Large intestine (tissue), 3 donors: Measurements from ENCODE around the gene FAHD1. TPM values are rescaled to one million over a fixed set of nuclear protein-coding genes. Genes with fewer than 3 reads are reported as not detected.
A peak's percentile ranks its signal among the peaks of the same experiment; 100 is the strongest.

Experiments used
- DNase-seq, 2 donors: peaks; one replicate each; pipeline versions ENCODE4 v3.0.0 to v3.0.0-alpha.2; 2013
- H3K27ac ChIP-seq: one replicate; pipeline ENCODE4 v1.5.1; 2013; ENCODE audit warnings: low read length
- H3K27me3 ChIP-seq: 2 replicates; pipeline ENCODE4 v1.6.1; 2013; ENCODE audit warnings: low read length; ENCODE audit not compliant: control insufficient read depth, insufficient read depth
- H3K36me3 ChIP-seq: 2 replicates; pipeline ENCODE4 v1.6.1; 2013; ENCODE audit warnings: low read length; ENCODE audit not compliant: control insufficient read depth, insufficient read depth
- H3K4me1 ChIP-seq: one replicate; pipeline ENCODE4 v1.6.1; 2013; ENCODE audit warnings: low read length; ENCODE audit not compliant: control insufficient read depth, insufficient read depth
- H3K4me3 ChIP-seq: one replicate; pipeline ENCODE4 v1.5.1; 2013; ENCODE audit warnings: low read length
- H3K9me3 ChIP-seq: one replicate; pipeline ENCODE4 v1.6.1; 2013; ENCODE audit warnings: mild to moderate bottlenecking, low read depth, low read length, moderate library complexity; ENCODE audit not compliant: control insufficient read depth
- WGBS: methylation state at CpG from one replicate; pipeline ENCODE4 v1.1.5; 2013; ENCODE audit warnings: low lambda C conversion rate; ENCODE audit not compliant: insufficient coverage; 5-methylcytosine and 5-hydroxymethylcytosine counted together
- polyA plus RNA-seq: library from polyadenylated mRNA; unstranded; fragments of 120-200 nt; gene quantifications from one replicate; pipeline ENCODE4 v1.2.1, GENCODE V29; 2013

Gene FAHD1
- polyA plus RNA-seq, 1 donor = 49.6 TPM

- H3K27me3 ChIP-seq = no peaks in the 10 kb centered on the region
- DNase-seq = peak; percentile 60 to 87
- H3K36me3 ChIP-seq = peaks cover 16% of the 10 kb centered on the region
- no CpG with 5 or more reads among the region's 96 CpGs for WGBS
- H3K9me3 ChIP-seq = no peaks in the 10 kb centered on the region
- peak overlapping the region; percentile 53 for H3K27ac ChIP-seq
- H3K4me1 ChIP-seq = peaks cover 16% of the 10 kb centered on the region
- H3K4me3 ChIP-seq = peak overlapping the region; percentile 42
Observed at GRCh38 chr16:1825864-1826690, 929 bp upstream of the FAHD1 start.

- H3K4me1 ChIP-seq = peaks cover 34% of the 10 kb centered on the region
- no peaks in the 10 kb centered on the region for H3K27me3 ChIP-seq
- no peaks in the 10 kb centered on the region for H3K36me3 ChIP-seq
- peak overlapping the region; percentile 95 for H3K4me3 ChIP-seq
- peak overlapping the region; percentile 92 for H3K27ac ChIP-seq
- WGBS = no CpG with 5 or more reads among the region's 11 CpGs
- DNase-seq = peak; percentile 79 to 90
- H3K9me3 ChIP-seq = no peaks in the 10 kb centered on the region
Observed at GRCh38 chr16:1828645-1829410, 1.8 kb downstream of the FAHD1 start.

- no peaks in the 10 kb centered on the region for H3K27me3 ChIP-seq
- no peaks in the 10 kb centered on the region for H3K9me3 ChIP-seq
- H3K4me3 ChIP-seq = peak overlapping the region; percentile 95
- H3K36me3 ChIP-seq = no peaks in the 10 kb centered on the region
- 40% methylated on average over 2 of the region's 3 CpGs for WGBS
- peak overlapping the region; percentile 92 for H3K27ac ChIP-seq
- DNase-seq = peak; percentile 92 to 98
- peaks cover 27% of the 10 kb centered on the region for H3K4me1 ChIP-seq
Observed at GRCh38 chr16:1830213-1830612, 3.2 kb downstream of the FAHD1 start.

- 72% methylated on average over 2 of the region's 19 CpGs for WGBS
- H3K9me3 ChIP-seq = no peaks in the 10 kb centered on the region
- no peaks in the 10 kb centered on the region for H3K27me3 ChIP-seq
- no peak overlapping the region for H3K4me3 ChIP-seq
- peak; percentile 44 to 71 for DNase-seq
- peak overlapping the region; percentile 84 for H3K27ac ChIP-seq
- H3K4me1 ChIP-seq = peaks cover 23% of the 10 kb centered on the region
- H3K36me3 ChIP-seq = no peaks in the 10 kb centered on the region
Observed at GRCh38 chr16:1831186-1832075, 4.4 kb downstream of the FAHD1 start.

- no peak overlapping the region for H3K4me3 ChIP-seq
- no CpG with 5 or more reads among the region's 9 CpGs for WGBS
- peaks cover 23% of the 10 kb centered on the region for H3K4me1 ChIP-seq
- H3K9me3 ChIP-seq = no peaks in the 10 kb centered on the region
- no peak for DNase-seq
- no peak overlapping the region for H3K27ac ChIP-seq
- H3K36me3 ChIP-seq = no peaks in the 10 kb centered on the region
- no peaks in the 10 kb centered on the region for H3K27me3 ChIP-seq
Observed at GRCh38 chr16:1832838-1833454, 5.9 kb downstream of the FAHD1 start.

- Histone ChIP-seq H3K27me3 (no peaks in the 10 kb centered on the region), H3K27ac (no peak overlapping the region), H3K9me3 (no peaks in the 10 kb centered on the region), H3K4me3 (no peak overlapping the region), H3K36me3 (no peaks in the 10 kb centered on the region), H3K4me1 (peaks cover 20% of the 10 kb centered on the region)
- no peak for DNase-seq
- WGBS = 92% methylated on average over 2 of the region's 5 CpGs
Observed at GRCh38 chr16:1834096-1834495, 7.1 kb downstream of the FAHD1 start.

- no peaks in the 10 kb centered on the region for H3K27me3 ChIP-seq
- H3K4me3 ChIP-seq = no peak overlapping the region
- no peaks in the 10 kb centered on the region for H3K36me3 ChIP-seq
- H3K4me1 ChIP-seq = no peaks in the 10 kb centered on the region
- no peaks in the 10 kb centered on the region for H3K9me3 ChIP-seq
- DNase-seq = peak in 1 of 2 donors; percentile 42
- WGBS = 92% methylated on average over 2 of the region's 9 CpGs
- H3K27ac ChIP-seq = peak overlapping the region; percentile 32
Observed at GRCh38 chr16:1839554-1839953, 12.5 kb downstream of the FAHD1 start.

GRCh38 chr16:1845985-1846384 lies 19.0 kb downstream of the FAHD1 start:
- no peak for DNase-seq
- Histone ChIP-seq H3K27me3 (peaks cover under 1% of the 10 kb centered on the region), H3K4me1 (no peaks in the 10 kb centered on the region), H3K36me3 (no peaks in the 10 kb centered on the region), H3K27ac (no peak overlapping the region), H3K4me3 (no peak overlapping the region), H3K9me3 (no peaks in the 10 kb centered on the region)
- no CpG with 5 or more reads among the region's 4 CpGs for WGBS

GRCh38 chr16:1846416-1846815 lies 19.4 kb downstream of the FAHD1 start:
- H3K27me3 ChIP-seq = peaks cover 3% of the 10 kb centered on the region

More at GRCh38 chr16:1846416-1846815, 19.4 kb downstream of the FAHD1 start:
- Histone ChIP-seq H3K9me3 (no peaks in the 10 kb centered on the region), H3K4me1 (no peaks in the 10 kb centered on the region), H3K4me3 (no peak overlapping the region), H3K36me3 (no peaks in the 10 kb centered on the region), H3K27ac (no peak overlapping the region)
- DNase-seq = no peak
- no CpG with 5 or more reads among the region's 1 CpG for WGBS
